A549 (cell line): ENCODE results near the gene SYTL1. TPM values are rescaled to one million over a fixed set of nuclear protein-coding genes. Genes with fewer than 3 reads are reported as not detected.

ENCODE experiments used
- ATAC-seq, 2 experiments: fragments of 200-7000 bp in 1 of 2; fragments of >200 bp in 1 of 2; cut with Nextera tagmentation in 1 of 2; cut with Tn5 transposase in 1 of 2; 3 replicates each; pipeline versions ENCODE4 v1.8.0 to v1.9.1; 2018 to 2020; ENCODE audit warnings: mild to moderate bottlenecking in 1 of 2, moderate library complexity in 1 of 2
- CTCF ChIA-PET: fragments of 300-600 bp; sonication (Branson Sonifier 250); formaldehyde crosslinking; extraction: SDS; loops from one replicate; lab custom pipeline; 2021; ENCODE audit warnings: antibody characterized with exemption, inconsistent platforms; lab: Yijun Ruan, JAX
- POLR2A ChIA-PET: fragments of 350-600 bp; formaldehyde crosslinking; extraction: SDS; loops from one replicate; lab custom pipeline; 2021; ENCODE audit warnings: antibody characterized with exemption, inconsistent platforms; lab: Yijun Ruan, JAX
- DNase-seq, 2 experiments: peaks; one replicate each; pipeline versions ENCODE4 v3.0.0 to v3.0.0-alpha.2; 2011 to 2016; ENCODE audit warnings: low read depth in 1 of 2, low spot score in 1 of 2
- FAIRE-seq: peaks from 2 replicates; lab custom pipeline; 2011; peaks lifted over from hg19 to GRCh38; lab: Jason Lieb, UNC
- H3K27ac ChIP-seq, 2 experiments: fragments of >200 bp; sonication (Bioruptor Twin); formaldehyde crosslinking; 3 replicates each; pipeline ENCODE4 v1.5.1; 2016 to 2017
- H3K4me1 ChIP-seq: fragments of >200 bp; sonication (Bioruptor Twin); formaldehyde crosslinking; 3 replicates; pipeline ENCODE4 v1.6.1; 2016
- H3K4me2 ChIP-seq: fragments of >200 bp; sonication (Bioruptor Twin); formaldehyde crosslinking; 3 replicates; pipeline ENCODE4 v1.6.1; 2016
- H3K4me3 ChIP-seq: fragments of >200 bp; sonication (Bioruptor Twin); formaldehyde crosslinking; 3 replicates; pipeline ENCODE4 v1.5.1; 2016
- H3K9me3 ChIP-seq: fragments of >200 bp; sonication (Bioruptor Twin); formaldehyde crosslinking; 3 replicates; pipeline ENCODE4 v1.6.1; 2016
- ATOH8 ChIP-seq: fragments of 250-450 bp; sonication (Bioruptor Pico); IDR thresholded peaks from 2 replicates; pipeline ENCODE4 v1.5.0; 2020; ENCODE audit warnings: low read depth, mild to moderate bottlenecking, moderate library complexity
- CBX8 ChIP-seq: fragments of 200-600 bp; sonication (generic); IDR thresholded peaks from 2 replicates; pipeline ENCODE4 v1.6.1; 2016
- CEBPB ChIP-seq, 2 experiments: fragments of >200 bp in 1 of 2; sonication (Bioruptor Twin) in 1 of 2; formaldehyde crosslinking in 1 of 2; IDR thresholded peaks; 2 replicates each; pipeline ENCODE4 v1.6.1; 2012 to 2016
- CHD2 ChIP-seq: fragments of 150-350 bp; IDR thresholded peaks from 2 replicates; pipeline ENCODE4 v1.6.1; 2014; ENCODE audit warnings: low read length; ENCODE audit not compliant: partially characterized antibody
- CHD4 ChIP-seq: fragments of 200-600 bp; sonication (generic); IDR thresholded peaks from 2 replicates; pipeline ENCODE4 v1.6.1; 2016; ENCODE audit warnings: antibody characterized with exemption, mild to moderate bottlenecking, borderline replicate concordance
- CTCF ChIP-seq: fragments of >200 bp; sonication (Bioruptor Twin); formaldehyde crosslinking; IDR thresholded peaks from 3 replicates; pipeline ENCODE4 v1.5.1; 2016
- ELK1 ChIP-seq: fragments of 150-350 bp; IDR thresholded peaks from 2 replicates; pipeline ENCODE4 v1.6.1; 2014; ENCODE audit warnings: low read depth, mild to moderate bottlenecking, low read length
- EP300 ChIP-seq, 2 experiments: fragments of >200 bp; sonication (Bioruptor Twin); formaldehyde crosslinking; IDR thresholded peaks; 2 replicates in 1 of 2; 3 replicates in 1 of 2; pipeline ENCODE4 v1.6.1; 2016 to 2017
- FOSB ChIP-seq: fragments of 250-450 bp; sonication (Bioruptor Pico); IDR thresholded peaks from 2 replicates; pipeline ENCODE4 v1.5.0; 2020; ENCODE audit warnings: mild to moderate bottlenecking, moderate library complexity
- HDAC2 ChIP-seq: fragments of 200-600 bp; sonication (generic); IDR thresholded peaks from 2 replicates; pipeline ENCODE4 v1.6.1; 2016
- HOXB5 ChIP-seq: fragments of 250-450 bp; sonication (Bioruptor Pico); IDR thresholded peaks from 2 replicates; pipeline ENCODE4 v1.5.0; 2020; ENCODE audit warnings: mild to moderate bottlenecking, moderate library complexity
- MYC ChIP-seq: IDR thresholded peaks from 2 replicates; pipeline ENCODE4 v1.6.1; 2012; ENCODE audit warnings: mild to moderate bottlenecking, inconsistent platforms, low read length, improper control_type of control experiment, borderline replicate concordance
- NPAS2 ChIP-seq: fragments of 250-450 bp; sonication (Bioruptor Pico); IDR thresholded peaks from 2 replicates; pipeline ENCODE4 v1.8.0; 2022; ENCODE audit warnings: mild to moderate bottlenecking, moderate library complexity, borderline replicate concordance
- NR3C1 ChIP-seq: fragments of >200 bp; sonication (Bioruptor Twin); formaldehyde crosslinking; IDR thresholded peaks from 3 replicates; pipeline ENCODE4 v1.6.1; 2017
- PBX3 ChIP-seq: IDR thresholded peaks from 2 replicates; pipeline ENCODE4 v1.6.1; 2012
- RFX5 ChIP-seq: fragments of 450-650 bp; IDR thresholded peaks from 2 replicates; pipeline ENCODE4 v1.7.1; 2014; ENCODE audit warnings: antibody characterized with exemption, mild to moderate bottlenecking, moderate library complexity
- RNF2 ChIP-seq: fragments of 200-600 bp; sonication (generic); IDR thresholded peaks from 2 replicates; pipeline ENCODE4 v1.6.1; 2016; ENCODE audit warnings: low read depth, mild to moderate bottlenecking, antibody characterized with exemption, moderate library complexity, borderline replicate concordance
- SMC3 ChIP-seq: fragments of >200 bp; sonication (Bioruptor Twin); formaldehyde crosslinking; IDR thresholded peaks from 3 replicates; pipeline ENCODE4 v1.6.1; 2018; ENCODE audit warnings: inconsistent platforms
- SREBF2 ChIP-seq: fragments of 450-650 bp; IDR thresholded peaks from 2 replicates; pipeline ENCODE4 v1.6.1; 2014; ENCODE audit warnings: mild to moderate bottlenecking, moderate library complexity
- ZFP36 ChIP-seq: fragments of 450-650 bp; IDR thresholded peaks from 2 replicates; pipeline ENCODE4 v1.6.1; 2014; ENCODE audit warnings: borderline replicate concordance; ENCODE audit not compliant: partially characterized antibody
- WGBS: methylation state at CpG from one replicate; pipeline ENCODE4 v1.1.6; 2017; ENCODE audit errors: missing lambda C conversion rate; 5-methylcytosine and 5-hydroxymethylcytosine counted together
- polyA plus RNA-seq, 4 experiments: library from polyadenylated mRNA; depleted of rRNA in 3 of 4; stranded (reverse); fragments of >200 nt; fragmentation: RNase III in 1 of 4; extraction: RNeasy Plus Mini Kit Qiagen cat#74134 plus additional on column Dnase treatment in 1 of 4; gene quantifications; 2 replicates in 3 of 4; 3 replicates in 1 of 4; pipeline ENCODE4 v1.2.3, GENCODE V29; 2011 to 2017

Gene SYTL1
- polyA plus RNA-seq, 2 of the 4 experiments (the other 2 are of a cell fraction) = 0.76 to 0.80 TPM

GRCh38 chr1:27400082-27400962 lies 58.5 kb downstream of the SYTL1 start:
- DNase-seq = no peak
- CTCF ChIA-PET = interaction anchor here (0.9 to 9.6 kb wide), 6 partner anchors 10 to 263 kb away, joined by 3 to 158 read pairs (median 4); no protein-coding TSS in a partner anchor
- WGBS = 92% methylated on average over 11 of the region's 13 CpGs
- no peaks in the 10 kb centered on the region for H3K9me3 ChIP-seq
- ATAC-seq = no peak
- TF ChIP-seq SREBF2 = no peak
- no peak for TF ChIP-seq CHD2
- TF ChIP-seq SMC3 = no peak
- no peak for TF ChIP-seq FOSB (CRISPR knock-in tag)
- no peak for TF ChIP-seq MYC
- TF ChIP-seq CBX8 = no peak
- no peak for TF ChIP-seq ATOH8 (CRISPR knock-in tag)
- no peak for TF ChIP-seq CHD4
- TF ChIP-seq EP300 (IDR thresholded peaks at IDR 0.05) = no peak
- TF ChIP-seq RNF2 = no peak
- no peak for TF ChIP-seq ZFP36
- no peak for TF ChIP-seq NPAS2 (CRISPR knock-in tag)
- no peak for TF ChIP-seq NR3C1
- no peak for TF ChIP-seq CEBPB (IDR thresholded peaks at IDR 0.05)
- TF ChIP-seq ELK1 = no peak
- no peak for TF ChIP-seq RFX5
- no peak for TF ChIP-seq PBX3
- no peak for TF ChIP-seq HDAC2
- TF ChIP-seq HOXB5 = no peak
- no peak for TF ChIP-seq CTCF
- no peak for FAIRE-seq
- no peak overlapping the region for H3K27ac ChIP-seq
- H3K4me1 ChIP-seq = peaks cover 12% of the 10 kb centered on the region; the same call in 2 of the 3 replicates
- no peak overlapping the region for H3K4me3 ChIP-seq
- POLR2A ChIA-PET = no interaction called here
- H3K4me2 ChIP-seq = no peak overlapping the region

GRCh38 chr1:27400963-27401341 lies 59.1 kb downstream of the SYTL1 start:
- Histone ChIP-seq H3K4me1 (peaks cover 10% of the 10 kb centered on the region; the same call in 1 of the 3 replicates), H3K27ac (no peak overlapping the region), H3K4me3 (no peak overlapping the region), H3K4me2 (no peak overlapping the region), H3K9me3 (no peaks in the 10 kb centered on the region)
- CTCF ChIA-PET = interaction anchor here (1.5 to 9.6 kb wide), 3 partner anchors 13 to 102 kb away, joined by 4 to 158 read pairs (median 6); no protein-coding TSS in a partner anchor
- TF ChIP-seq ZFP36 = no peak
- FAIRE-seq (no peak), ATAC-seq (no peak), DNase-seq (no peak)
- POLR2A ChIA-PET = no interaction called here
- WGBS = 90% methylated on average over 5 of the region's 5 CpGs
